Activated T-cell treated with anti-CD3 and anti-CD28 coated beads for 1 hour (primary cell): ENCODE data around the gene MEGF6.
A peak's percentile ranks its signal among the peaks of the same experiment; 100 is the strongest.

Experiments
- DNase-seq: peaks from one replicate; pipeline ENCODE4 v3.0.0-alpha.2; 2020; ENCODE audit warnings: low read depth

Gene MEGF6, protein sequence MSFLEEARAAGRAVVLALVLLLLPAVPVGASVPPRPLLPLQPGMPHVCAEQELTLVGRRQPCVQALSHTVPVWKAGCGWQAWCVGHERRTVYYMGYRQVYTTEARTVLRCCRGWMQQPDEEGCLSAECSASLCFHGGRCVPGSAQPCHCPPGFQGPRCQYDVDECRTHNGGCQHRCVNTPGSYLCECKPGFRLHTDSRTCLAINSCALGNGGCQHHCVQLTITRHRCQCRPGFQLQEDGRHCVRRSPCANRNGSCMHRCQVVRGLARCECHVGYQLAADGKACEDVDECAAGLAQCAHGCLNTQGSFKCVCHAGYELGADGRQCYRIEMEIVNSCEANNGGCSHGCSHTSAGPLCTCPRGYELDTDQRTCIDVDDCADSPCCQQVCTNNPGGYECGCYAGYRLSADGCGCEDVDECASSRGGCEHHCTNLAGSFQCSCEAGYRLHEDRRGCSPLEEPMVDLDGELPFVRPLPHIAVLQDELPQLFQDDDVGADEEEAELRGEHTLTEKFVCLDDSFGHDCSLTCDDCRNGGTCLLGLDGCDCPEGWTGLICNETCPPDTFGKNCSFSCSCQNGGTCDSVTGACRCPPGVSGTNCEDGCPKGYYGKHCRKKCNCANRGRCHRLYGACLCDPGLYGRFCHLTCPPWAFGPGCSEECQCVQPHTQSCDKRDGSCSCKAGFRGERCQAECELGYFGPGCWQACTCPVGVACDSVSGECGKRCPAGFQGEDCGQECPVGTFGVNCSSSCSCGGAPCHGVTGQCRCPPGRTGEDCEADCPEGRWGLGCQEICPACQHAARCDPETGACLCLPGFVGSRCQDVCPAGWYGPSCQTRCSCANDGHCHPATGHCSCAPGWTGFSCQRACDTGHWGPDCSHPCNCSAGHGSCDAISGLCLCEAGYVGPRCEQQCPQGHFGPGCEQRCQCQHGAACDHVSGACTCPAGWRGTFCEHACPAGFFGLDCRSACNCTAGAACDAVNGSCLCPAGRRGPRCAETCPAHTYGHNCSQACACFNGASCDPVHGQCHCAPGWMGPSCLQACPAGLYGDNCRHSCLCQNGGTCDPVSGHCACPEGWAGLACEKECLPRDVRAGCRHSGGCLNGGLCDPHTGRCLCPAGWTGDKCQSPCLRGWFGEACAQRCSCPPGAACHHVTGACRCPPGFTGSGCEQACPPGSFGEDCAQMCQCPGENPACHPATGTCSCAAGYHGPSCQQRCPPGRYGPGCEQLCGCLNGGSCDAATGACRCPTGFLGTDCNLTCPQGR (N-terminal part only)

DNA sequence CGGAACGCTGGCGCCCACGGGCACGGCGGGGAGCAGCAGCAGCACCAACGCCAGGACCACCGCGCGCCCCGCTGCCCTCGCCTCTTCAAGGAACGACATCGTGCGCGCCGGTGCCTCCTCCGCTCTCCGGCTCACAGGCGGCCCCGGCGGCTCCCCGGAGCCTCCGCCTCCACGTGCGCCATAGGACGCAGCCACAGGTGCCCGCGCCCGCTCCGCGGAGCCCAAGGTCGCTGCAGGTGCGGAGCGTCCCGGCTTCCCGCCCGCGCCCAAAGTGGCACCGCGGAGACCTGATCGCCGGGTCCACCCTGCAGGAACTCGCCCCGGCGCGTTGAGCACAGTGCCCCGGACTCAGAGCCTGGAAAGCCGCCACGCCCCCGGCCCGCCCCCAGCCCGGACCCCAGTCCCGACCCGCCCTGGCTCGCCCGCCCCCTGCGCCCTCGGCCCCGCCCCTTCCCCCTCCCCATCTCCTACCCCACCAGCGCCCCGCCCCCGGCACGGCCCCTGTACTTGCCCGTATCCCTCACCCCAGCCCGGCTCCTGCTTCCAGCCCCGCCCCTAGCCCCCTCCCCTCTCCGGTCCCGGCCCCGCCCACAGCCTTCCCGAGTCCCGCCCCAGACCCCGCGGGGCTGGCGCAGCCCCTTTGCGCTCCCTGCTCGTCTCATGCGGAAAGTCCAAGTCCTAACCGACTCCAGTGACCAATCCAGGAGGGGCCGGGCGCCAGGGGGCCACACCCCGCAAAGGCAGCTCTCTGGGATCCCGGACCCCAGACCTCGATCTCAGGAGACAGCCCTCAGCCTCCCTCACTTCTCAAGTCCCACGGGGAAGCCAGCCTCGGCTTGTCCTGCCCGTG lies at the start of gene MEGF6:
MEGF6 (minus strand) TSS at position 339 of the 850 bp plus-strand sequence; CDS start at position 99, 240 bp downstream.
- peak; percentile 56 for DNase-seq

DNA sequence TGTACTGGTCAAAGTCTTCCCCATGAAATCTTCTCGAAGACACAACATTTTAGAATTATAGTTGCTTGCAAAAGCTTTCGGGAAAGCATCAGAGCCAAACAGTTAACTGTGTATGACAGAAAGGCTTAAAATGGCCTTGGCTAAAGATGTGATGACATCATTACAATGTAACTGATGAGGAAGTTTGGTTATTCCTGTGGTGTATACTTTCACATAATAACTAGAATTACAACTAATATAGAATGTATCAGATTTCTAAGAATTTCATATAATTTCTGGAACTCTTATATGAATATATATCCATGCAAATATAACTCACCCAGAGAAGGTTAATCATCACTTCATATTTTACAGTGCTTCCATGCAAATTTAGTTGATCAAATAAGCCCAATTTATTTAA lies 49.4 kb upstream of the MEGF6 start:
- no peak for DNase-seq

DNA sequence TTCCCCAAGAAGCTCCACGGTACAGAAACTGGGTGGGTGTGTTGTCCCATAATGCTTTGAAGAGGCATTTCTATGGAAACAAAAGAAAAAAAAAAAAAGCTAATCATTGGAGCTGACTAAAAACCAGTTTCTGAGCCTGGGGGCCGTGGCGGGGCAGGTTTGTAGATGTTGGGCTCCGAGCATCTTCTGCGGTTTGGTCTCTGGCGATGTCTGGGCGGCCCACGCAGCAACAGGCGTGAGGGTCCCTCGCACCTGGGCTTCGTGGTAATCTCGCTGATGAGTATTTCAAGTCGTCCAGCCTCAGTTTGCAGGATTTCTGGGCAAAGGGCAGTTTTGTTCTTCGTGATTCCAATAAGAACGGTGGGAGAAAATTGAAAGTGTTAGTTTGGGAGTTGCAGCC lies 47.8 kb upstream of the MEGF6 start:
- DNase-seq = no peak

DNA sequence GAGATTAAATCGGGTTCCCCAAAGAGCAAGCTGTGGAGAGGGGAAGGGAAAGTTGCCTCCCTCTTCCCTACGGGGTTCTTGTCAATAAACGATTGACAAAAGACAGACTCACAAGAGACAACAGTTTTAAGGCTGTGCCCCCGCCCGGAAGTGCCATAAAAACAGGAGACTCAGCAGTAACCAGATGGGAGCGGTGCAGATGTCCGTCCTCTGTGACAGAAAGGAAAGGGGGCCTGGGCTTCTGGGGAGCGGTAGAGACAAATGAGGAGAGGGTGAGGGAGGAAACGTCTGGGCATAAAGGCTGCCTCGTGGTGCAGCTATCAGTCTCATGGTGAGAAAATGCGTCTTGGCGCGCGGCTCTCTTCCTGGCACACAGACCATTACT lies 46.9 kb upstream of the MEGF6 start:
- no peak for DNase-seq

DNA sequence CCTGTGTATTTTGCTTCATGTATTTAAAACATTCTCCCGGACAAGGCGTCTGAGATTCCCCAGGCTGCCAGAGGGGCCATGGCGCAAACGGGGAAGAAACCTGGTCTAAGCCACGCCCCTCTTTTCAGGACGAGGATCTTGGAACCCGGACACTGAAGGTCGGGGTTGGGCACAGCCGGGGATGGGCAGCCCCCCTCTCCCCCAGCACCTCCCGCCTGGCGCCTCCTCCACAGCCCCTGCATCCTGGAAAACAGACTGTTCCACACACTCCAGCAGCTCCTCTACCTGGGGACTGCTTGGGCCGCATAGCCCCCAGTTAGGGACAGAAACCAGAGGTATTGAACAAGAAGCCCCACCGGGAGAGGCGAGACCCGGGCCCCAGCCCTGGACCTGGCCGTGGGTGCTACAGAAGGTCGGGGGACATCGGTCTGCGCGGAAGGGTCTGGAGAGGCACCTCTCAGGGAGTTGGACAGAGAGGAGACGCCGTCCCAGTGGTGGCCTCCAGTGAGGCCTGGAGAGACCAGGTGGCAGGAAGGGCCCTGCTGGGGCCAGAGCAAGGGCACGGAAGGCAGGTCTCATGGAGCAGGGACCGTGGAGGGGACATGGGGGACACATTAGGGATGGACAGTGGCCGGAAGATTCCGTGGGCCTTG lies 46.4 kb upstream of the MEGF6 start:
- no peak for DNase-seq

DNA sequence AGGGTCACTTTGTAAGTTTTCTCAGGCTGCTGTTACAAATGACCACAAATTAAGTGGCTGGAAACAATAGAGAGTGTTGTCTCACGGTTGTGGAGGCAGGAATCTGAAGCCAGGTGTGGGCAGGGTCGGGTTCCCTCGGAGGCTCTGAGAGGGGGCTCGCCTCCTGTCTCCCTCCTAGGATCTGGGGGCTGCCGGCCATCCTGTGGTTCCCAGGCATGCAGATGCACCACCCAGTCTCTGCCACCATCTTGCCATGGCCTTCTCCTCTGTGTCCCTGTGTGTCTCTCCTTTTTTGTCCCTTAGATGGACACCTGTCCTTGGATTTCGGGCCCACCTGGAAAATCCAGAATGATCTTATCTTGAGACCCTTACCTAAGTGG lies 45.8 kb upstream of the MEGF6 start:
- DNase-seq = no peak

DNA sequence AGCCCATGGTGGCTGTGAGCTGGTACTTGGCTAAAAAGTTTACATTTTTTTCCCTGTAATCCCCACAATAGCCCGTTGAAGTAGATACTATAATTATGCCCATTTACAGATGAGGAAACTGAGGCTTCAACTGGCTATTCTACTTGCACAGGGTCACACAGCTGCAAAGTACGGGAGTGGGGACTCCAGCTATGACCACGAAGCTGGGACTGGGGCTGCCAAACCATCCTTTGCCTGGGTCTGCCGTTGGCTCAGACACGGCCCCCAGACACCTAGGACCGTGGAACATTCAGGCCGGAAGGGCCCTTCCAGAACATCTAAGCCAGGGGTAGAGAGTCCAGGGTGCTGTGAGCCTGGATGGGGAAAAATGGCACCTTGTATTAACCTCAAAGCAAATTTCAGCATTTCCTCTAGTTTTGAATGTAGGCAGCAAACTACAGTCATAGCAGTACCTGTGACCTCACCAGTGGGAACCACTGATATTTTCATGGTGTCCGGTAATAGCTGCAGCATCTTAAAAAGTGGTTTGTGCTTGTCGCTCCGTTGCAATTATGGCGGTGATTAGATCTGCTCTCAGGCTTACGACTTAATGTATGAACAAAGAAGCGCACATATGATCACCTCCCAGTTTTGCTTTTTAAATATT lies 45.3 kb upstream of the MEGF6 start:
- DNase-seq = no peak

DNA sequence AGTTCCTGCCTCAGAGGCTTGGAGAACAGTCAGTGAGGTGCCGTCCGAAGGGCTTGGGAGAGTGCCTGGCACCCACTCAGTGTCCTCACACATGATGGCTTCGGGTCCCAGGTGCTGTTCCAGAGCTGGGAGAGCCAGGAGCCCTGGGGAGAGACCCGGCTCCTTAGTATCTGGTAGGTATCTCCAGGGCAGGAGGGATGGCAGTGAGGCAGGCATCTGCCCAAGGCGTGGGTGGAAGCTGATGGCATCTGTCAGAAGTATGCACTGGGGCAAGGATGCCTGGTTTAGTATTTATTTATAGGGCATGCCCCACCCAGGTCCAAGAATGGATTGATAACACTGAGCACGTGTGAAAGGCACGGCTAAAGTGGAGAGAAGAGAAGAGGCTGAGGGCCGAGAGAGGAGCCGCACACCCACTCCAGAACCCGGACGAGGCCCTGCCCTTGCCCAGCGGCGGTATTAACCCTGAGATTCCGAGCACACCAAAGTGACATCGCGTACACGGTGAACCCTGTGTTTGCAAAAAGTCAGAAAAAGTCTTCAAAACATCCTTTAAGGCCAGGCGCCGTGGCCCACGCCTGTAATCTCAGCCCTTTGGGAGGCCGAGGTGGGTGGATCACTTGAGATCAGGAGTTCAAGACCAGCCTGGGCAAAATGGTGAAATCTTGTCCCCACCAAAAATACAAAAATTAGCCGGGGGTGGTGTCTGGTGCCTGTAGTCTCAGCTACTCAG lies 43.4 kb upstream of the MEGF6 start:
- no peak for DNase-seq

DNA sequence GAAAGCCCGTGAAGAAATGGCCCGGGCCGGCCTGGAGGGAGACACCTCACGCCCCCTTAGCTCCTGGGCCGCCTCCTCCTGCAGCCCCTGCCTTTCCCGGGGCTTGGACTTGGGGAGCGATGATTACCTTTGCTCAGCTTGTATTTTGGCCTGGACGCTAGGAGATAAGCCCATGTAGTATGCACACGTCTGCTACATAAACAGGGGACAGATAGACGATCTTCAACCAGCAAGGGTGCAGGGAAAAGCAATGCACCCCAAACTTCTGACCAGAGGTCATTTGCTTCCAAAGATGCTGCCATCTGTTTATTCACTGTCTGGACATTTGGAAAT lies 41.9 kb upstream of the MEGF6 start:
- no peak for DNase-seq

DNA sequence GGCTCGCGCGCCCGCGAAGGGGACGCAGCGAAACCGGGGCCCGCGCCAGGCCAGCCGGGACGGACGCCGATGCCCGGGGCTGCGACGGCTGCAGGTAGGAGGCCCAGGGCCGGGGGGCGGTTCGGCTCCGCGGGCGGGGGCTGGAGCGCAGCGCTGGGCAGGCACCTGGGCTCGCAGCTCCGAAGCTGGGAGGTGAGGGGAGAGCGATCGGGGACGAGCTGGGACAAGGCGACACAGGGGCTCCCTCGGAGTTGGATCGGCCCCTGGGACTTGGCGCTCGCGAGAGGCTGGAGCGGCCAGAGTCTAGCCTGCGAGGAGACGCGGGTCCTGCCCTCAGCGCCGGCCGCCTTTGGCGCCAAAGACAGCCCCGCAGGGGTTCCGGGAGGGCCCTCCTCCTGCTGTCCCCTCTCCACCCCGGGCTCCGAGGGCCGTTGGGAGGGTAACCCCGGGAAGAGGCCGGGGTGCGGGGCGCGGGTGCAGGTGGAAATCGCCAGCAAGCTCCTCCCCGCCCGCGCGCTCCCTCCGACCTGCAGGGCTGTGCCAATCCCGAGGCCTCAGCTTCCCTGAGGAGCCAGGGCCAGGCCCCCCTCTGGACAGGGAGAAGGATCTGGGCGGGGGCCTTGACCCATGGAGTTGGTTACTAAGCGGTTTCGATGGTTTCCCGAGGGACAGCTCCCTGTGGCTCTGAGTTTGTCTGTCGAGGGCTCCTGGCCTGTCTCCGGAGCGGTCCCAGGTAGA lies 41.4 kb upstream of the MEGF6 start:
- no peak for DNase-seq

DNA sequence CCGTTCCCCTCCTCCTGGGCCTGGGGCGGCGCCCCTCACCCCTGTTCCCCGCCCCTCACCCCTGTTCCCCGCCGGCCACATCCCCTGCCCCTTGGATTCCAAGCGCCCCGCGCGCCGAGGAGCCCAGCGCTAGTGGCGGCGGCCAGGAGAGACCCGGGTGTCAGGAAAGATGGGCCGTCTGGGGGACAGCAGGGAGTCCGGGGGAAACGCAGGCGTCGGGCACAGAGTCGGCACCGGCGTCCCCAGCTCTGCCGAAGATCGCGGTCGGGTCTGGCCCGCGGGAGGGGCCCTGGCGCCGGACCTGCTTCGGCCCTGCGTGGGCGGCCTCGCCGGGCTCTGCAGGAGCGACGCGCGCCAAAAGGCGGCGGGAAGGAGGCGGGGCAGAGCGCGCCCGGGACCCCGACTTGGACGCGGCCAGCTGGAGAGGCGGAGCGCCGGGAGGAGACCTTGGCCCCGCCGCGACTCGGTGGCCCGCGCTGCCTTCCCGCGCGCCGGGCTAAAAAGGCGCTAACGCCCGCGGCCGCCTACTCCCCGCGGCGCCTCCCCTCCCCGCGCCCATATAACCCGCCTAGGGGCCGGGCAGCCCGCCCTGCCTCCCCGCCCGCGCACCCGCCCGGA lies 40.7 kb upstream of the MEGF6 start, which contains the start of gene TP73:
TP73 (plus strand) TSS at position 587 of the 618 bp plus-strand sequence. CDS start 29,850 bp downstream, outside the sequence.
- DNase-seq = no peak

DNA sequence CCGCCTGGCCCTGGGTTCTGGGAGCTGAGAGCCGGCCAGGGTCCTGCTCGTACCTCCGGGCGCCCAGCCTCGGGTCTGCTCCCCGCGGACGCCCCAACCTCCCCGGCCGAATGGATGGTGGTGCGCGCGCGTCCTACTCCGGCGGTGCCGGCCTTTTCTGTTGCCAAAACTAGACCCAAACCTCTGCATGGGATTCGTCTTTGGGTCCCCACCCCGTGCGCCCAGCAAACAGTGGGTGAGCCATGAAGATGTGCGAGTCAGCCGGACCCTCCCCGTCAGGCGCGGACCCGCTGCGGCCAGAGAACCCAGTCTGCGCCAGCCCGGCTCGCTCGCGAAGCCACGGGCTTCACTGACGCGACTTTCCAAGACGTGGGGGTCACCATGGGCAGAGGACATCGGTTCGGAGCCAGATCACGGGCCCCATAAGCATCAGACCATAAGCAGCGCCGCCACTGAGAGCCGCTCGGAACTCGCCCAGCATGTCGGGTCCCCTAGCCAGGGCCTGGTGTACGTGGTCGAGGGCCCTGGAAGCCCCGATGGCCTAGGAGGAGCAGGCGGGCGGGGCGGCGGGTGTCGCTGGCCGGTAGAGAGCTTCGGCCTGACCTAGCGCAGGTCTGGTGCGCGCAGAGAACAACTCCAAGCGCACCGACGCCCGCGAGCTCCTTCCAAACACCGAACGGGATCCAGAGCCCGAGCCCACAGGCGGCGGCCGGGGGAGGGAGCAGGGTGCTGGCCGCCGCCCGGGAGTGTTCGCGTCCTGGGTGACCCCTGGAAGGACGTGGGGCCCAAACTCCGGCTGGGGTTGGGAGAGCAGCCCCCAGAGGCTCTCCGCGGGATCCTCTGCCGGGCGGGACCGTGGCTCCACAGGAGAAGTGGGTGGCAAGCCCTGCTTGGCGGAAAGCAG lies 40.0 kb upstream of the MEGF6 start:
- no peak for DNase-seq

DNA sequence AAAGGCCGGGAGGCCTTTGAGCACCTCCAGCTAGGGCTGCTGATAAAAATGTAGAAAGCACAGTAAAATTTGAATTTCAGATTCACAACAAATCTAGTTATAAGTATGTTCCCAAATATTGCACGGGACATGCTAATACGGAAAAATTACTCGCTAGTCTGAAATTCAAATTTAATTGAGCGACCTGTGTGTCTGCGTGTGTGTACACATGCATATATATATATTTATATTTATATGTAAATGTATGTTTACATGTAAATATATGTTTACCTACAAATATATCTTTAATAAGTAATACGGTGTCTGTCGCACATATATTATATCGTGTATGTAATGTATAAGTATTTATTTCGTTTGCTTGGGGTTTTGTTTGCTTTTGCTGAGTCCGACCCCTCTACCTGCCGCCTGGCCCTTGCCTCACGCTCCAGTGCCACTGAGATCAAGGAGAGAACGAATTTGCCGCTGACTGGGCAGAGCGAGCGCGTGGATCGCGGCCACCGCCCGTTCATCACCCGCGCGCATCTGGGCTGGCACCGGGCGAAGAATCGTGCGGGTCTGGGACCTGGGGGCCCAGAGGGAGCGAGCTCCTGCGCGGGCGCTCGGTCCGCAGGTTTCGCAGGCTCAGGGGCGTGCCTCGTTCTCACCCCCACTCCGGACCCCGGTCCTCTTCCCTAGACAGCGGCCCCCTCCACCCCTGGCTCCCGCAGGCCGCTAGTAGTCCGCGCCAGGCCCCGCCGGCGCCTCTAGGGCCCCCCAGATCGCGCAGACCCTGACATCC lies 39.1 kb upstream of the MEGF6 start:
- no peak for DNase-seq

DNA sequence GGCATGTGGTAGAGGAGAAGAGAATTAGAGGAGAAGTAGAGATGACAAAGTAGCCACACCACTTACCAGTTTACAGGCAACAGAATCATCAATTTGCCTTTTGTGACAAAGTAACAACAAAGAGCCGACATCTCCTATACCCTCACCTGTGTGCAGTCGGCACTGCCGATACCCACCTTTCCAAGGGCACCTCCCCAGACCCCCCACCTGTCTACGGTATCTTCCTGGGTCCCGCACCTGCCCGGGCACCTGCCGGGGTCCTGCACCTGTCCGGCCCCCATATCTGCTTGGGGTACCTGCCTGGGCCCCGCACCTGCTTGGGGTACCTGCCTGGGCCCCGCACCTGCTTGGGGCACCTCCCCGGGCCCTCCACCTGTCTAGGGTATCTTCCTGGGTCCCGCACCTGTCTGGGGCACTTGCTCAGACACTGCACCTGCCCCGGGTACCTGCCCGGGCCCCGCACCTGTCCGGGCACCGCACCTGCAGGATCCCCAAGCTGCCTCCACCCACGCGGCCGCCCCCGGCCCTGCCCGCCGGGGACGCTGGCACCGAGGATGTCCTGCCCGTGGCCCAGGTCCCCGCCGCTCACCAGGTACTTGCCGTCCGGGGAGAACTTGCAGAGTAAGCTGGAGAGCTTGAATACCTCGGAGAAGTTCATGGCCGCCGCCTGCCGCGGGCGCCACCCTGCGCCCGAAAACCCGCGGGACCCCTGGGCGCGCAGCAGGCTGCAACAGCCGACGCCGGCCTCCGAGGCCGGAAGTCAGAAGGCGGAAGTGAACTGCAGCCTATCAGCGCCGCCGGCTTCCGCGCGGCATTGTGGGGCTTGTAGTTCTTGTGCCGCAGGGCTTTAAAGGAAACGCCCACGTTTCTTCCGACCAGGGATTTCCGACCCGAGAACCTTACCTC lies 38.3 kb upstream of the MEGF6 start, which contains the start of gene WRAP73:
WRAP73 (minus strand) TSS at position 762 of the 906 bp plus-strand sequence; CDS start at position 658, 104 bp downstream.
- DNase-seq = peak; percentile 80

DNA sequence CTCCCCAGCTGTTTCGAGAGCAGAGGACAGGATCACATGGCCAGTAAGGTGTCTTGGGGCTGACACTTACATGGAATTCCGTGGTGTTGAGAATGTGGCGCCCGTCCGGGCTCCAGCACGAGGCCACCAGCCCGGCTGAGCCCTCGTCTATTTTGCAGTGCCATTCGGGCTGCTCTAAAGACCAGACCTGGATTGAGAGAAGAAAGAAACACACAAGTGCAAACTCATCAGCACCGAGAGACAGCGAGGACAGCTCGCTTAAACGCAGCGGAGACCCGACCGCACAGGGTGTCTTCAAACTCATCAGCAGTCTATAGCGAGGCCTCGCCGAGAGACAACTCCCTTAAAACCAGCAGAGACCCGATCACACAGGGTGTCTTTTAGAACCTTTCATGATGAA lies 35.3 kb upstream of the MEGF6 start:
- no peak for DNase-seq
